T-helper 17 cell (primary cell): Measurements from ENCODE around the gene RASAL3. TPM values are rescaled to one million over a fixed set of nuclear protein-coding genes. Genes with fewer than 3 reads are reported as not detected.

Source experiments
- ATAC-seq: fragments of 150-1000 bp; cut with Tn5 transposase; 2 replicates; pipeline ENCODE4 v1.10.0; 2021; ENCODE audit warnings: mild to moderate bottlenecking, moderate library complexity
- DNase-seq, 3 donors: peaks; one replicate each; pipeline versions ENCODE4 v3.0.0 to v3.0.0-alpha.2; 2020 to 2021
- H3K9me3 ChIP-seq: one replicate; pipeline ENCODE4 v1.7.0; 2013; ENCODE audit warnings: low read length, mild to moderate bottlenecking; ENCODE audit not compliant: control insufficient read depth, poor library complexity, severe bottlenecking
- H3K27ac Mint-ChIP-seq: one replicate; pipeline ENCODE4 v1.8.0; 2022; ENCODE audit warnings: mild to moderate bottlenecking, moderate library complexity, mixed read lengths
- H3K27me3 Mint-ChIP-seq: one replicate; pipeline ENCODE4 v1.8.0; 2022; ENCODE audit warnings: mixed read lengths
- H3K36me3 Mint-ChIP-seq: one replicate; pipeline ENCODE4 v1.8.0; 2022; ENCODE audit warnings: low read depth, mixed read lengths
- H3K4me1 Mint-ChIP-seq: one replicate; pipeline ENCODE4 v1.8.0; 2022; ENCODE audit warnings: mild to moderate bottlenecking, mixed read lengths
- H3K4me3 Mint-ChIP-seq: one replicate; pipeline ENCODE4 v1.8.0; 2022; ENCODE audit warnings: mild to moderate bottlenecking, moderate library complexity, mixed read lengths
- total RNA-seq, 4 donors: library from RNA in 2 of 4; stranded (reverse) in 2 of 4; gene quantifications; one replicate each; pipeline ENCODE4 v1.2.3 and lab custom pipeline; 2022 to 2026

RASAL3 gene
- total RNA-seq, 2 donors from 2014 or later, result 103 to 121 TPM

- Mint-ChIP-seq H3K36me3 (peaks cover 4% of the 10 kb centered on the region), H3K4me3 (peak within 1 kb of the TSS; percentile 86), H3K4me1 (peaks cover 18% of the 10 kb centered on the region), H3K27ac (peak within 1 kb of the TSS; percentile 32), H3K27me3 (no peaks in the 10 kb centered on the region)
- ATAC-seq (peak; percentile 88), DNase-seq (peak; percentile 76 to 81 (median 79))
- no peaks in the 10 kb centered on the region for H3K9me3 ChIP-seq
These were observed 14.5 kb downstream of the RASAL3 start, which contains the start of gene WIZ for GRCh38 chr19:15449620-15450527. Gene WIZ (minus strand): TSS chr19:15449956. CDS start chr19:15448307, 1,649 bp downstream.

DNA sequence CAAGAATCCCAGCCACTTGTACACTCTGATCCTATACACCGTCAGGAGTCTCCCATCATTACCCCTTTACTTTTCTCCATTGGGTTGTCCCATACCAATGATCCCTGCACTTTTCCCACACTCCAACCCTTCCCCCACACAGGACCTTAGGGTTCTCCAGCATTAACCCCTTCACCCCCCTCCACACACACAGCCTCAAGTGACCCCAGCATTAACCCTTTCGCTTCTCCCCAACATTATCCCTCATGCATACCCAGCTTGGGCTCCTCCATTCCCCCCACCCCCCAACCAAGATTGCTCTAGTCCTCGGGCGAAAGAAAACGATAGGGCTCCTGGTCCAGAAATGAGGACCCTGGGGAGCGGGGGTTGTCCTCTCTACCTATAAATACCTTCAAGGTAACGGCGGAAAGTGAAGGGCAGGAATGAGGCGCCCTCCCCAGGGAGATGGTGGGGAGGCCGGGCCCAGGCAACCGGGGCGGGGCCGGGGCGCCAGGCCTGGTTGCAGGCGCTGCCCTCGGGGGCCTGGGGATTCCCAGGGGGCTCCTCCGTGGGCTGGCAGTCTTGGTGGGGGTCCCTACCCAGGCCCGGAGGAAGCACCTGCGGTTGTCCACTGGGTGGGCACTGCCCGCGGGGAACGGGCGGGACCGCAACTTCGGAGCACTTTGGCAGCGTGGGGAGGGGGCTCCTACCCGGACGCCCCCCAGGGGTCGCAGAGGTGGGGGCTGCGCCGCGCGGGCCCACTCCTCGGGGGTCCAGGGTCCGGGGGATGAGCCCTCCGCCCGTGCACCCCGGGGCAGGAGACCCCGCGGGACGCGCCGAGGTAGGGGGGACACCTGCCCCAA lies 15.3 kb downstream of the RASAL3 start:
- Mint-ChIP-seq H3K27ac (peak overlapping the region; percentile 32), H3K4me3 (peak overlapping the region; percentile 86), H3K4me1 (peaks cover 16% of the 10 kb centered on the region), H3K36me3 (peaks cover 3% of the 10 kb centered on the region), H3K27me3 (no peaks in the 10 kb centered on the region)
- DNase-seq, result no peak
- no peak for ATAC-seq
- no peaks in the 10 kb centered on the region for H3K9me3 ChIP-seq

GRCh38 chr19:15448044-15448777 lies 16.1 kb downstream of the RASAL3 start:
- no peaks in the 10 kb centered on the region for H3K9me3 ChIP-seq
- Mint-ChIP-seq H3K4me3 (peak overlapping the region; percentile 86), H3K27me3 (no peaks in the 10 kb centered on the region), H3K4me1 (peaks cover 14% of the 10 kb centered on the region), H3K27ac (peak overlapping the region; percentile 32), H3K36me3 (no peaks in the 10 kb centered on the region)
- ATAC-seq (no peak), DNase-seq (no peak)

DNA sequence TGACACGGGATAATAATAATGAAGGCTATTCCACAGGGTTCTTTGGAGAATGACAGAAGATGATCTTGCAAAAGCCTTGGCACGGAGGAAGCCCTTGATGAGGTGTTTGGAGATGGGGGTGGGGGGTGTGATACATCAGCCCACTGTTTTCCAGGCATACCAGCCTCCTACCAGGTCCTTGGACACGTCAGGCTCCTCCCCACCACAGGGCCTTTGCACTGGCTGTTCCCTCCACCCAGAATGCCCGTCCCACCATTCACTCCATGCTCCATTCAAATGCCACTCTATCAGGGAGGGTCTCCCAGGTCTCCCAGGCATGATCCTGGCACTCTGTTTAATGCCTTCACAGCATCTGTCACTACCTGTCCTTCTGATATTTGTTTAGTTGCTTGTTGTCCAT lies 17.3 kb downstream of the RASAL3 start:
- peaks cover 14% of the 10 kb centered on the region for H3K4me1 Mint-ChIP-seq
- peak overlapping the region; percentile 49 for H3K4me3 Mint-ChIP-seq
- no peak for ATAC-seq
- H3K27me3 Mint-ChIP-seq, result no peaks in the 10 kb centered on the region
- H3K9me3 ChIP-seq, result no peaks in the 10 kb centered on the region
- no peak for DNase-seq
- no peak overlapping the region for H3K27ac Mint-ChIP-seq
- H3K36me3 Mint-ChIP-seq, result no peaks in the 10 kb centered on the region

GRCh38 chr19:15445807-15446376 lies 18.5 kb downstream of the RASAL3 start:
- H3K9me3 ChIP-seq, result no peaks in the 10 kb centered on the region
- no peaks in the 10 kb centered on the region for H3K36me3 Mint-ChIP-seq
- peaks cover 14% of the 10 kb centered on the region for H3K4me1 Mint-ChIP-seq
- DNase-seq (no peak), ATAC-seq (no peak)
- H3K27me3 Mint-ChIP-seq, result no peaks in the 10 kb centered on the region
- no peak overlapping the region for H3K4me3 Mint-ChIP-seq
- H3K27ac Mint-ChIP-seq, result no peak overlapping the region

GRCh38 chr19:15445227-15445605 lies 19.1 kb downstream of the RASAL3 start:
- H3K27ac Mint-ChIP-seq, result no peak overlapping the region
- no peaks in the 10 kb centered on the region for H3K36me3 Mint-ChIP-seq
- no peak for ATAC-seq
- H3K9me3 ChIP-seq, result no peaks in the 10 kb centered on the region
- DNase-seq, result no peak
- H3K27me3 Mint-ChIP-seq, result no peaks in the 10 kb centered on the region
- H3K4me3 Mint-ChIP-seq, result no peak overlapping the region
- H3K4me1 Mint-ChIP-seq, result peaks cover 11% of the 10 kb centered on the region

DNA sequence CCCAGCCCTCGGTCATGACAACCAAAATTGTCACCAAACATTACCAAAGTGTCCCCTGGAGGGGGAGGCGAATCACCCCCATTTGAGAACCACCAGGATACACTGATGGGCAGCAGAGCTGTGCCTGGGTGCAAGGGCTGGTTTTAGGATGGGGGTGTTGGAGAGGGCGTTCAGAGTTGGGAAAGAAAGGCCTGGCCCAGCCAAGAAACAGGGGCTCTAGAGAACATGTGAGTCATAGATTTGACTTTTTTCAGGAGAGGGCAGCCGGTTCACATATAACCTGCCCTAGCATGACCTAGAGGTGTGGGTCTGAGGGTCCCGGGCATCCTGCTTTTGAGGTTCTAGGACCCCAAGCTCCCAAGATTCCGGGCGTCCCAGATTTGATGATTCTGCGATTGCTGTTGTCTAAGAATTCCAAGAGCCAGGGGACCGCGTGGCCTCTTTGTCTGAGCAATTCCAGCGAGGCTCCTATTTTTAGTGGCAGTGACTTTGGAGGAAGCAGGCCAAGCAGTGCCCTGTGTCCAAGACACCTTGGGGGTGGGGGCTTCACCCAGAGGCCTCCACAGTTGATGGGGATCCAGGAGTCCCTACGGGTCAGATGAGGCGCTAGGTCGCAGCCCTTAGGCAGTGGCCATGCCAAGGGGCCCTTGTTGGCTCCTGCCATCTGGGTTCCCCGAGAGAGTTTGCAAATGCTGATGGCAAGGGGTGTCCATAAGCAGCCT lies 19.7 kb downstream of the RASAL3 start:
- Mint-ChIP-seq H3K4me3 (no peak overlapping the region), H3K27ac (no peak overlapping the region)

DNA sequence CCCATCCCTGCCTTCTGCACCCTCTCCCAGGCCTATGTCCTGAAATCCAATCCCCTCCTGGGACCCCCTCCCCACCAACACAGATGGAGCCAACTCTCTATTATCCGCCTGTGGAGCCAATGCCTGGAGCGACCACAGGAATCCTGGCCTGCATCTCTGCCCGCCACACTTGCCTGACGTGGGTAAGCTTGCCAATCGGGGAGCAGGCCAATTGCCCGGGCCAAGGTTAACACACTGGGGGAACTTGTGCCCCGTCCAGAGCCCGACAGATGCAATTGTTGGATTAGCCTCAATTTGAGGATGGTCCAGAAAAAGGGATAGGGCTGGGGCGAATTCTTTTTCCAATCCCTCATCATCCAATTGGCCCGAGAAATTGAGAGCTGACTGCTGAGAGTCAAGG lies 20.5 kb downstream of the RASAL3 start:
- H3K9me3 ChIP-seq, result no peaks in the 10 kb centered on the region
- DNase-seq (no peak), ATAC-seq (no peak)
- no peaks in the 10 kb centered on the region for H3K36me3 Mint-ChIP-seq
- H3K27me3 Mint-ChIP-seq, result no peaks in the 10 kb centered on the region
- H3K4me1 Mint-ChIP-seq, result peaks cover 9% of the 10 kb centered on the region
- H3K27ac Mint-ChIP-seq, result no peak overlapping the region
- no peak overlapping the region for H3K4me3 Mint-ChIP-seq

More for the DNA sequence above, 19.7 kb downstream of the RASAL3 start:
- no peak for ATAC-seq
- no peaks in the 10 kb centered on the region for H3K9me3 ChIP-seq
- H3K27me3 Mint-ChIP-seq, result no peaks in the 10 kb centered on the region
- no peaks in the 10 kb centered on the region for H3K36me3 Mint-ChIP-seq
- DNase-seq, result no peak
- H3K4me1 Mint-ChIP-seq, result peaks cover 11% of the 10 kb centered on the region

GRCh38 chr19:15443325-15443724 lies 21.0 kb downstream of the RASAL3 start:
- Mint-ChIP-seq H3K4me1 (peaks cover 4% of the 10 kb centered on the region), H3K4me3 (no peak overlapping the region), H3K36me3 (no peaks in the 10 kb centered on the region), H3K27ac (no peak overlapping the region), H3K27me3 (no peaks in the 10 kb centered on the region)
- ATAC-seq, result no peak
- H3K9me3 ChIP-seq, result no peaks in the 10 kb centered on the region
- DNase-seq, result no peak

DNA sequence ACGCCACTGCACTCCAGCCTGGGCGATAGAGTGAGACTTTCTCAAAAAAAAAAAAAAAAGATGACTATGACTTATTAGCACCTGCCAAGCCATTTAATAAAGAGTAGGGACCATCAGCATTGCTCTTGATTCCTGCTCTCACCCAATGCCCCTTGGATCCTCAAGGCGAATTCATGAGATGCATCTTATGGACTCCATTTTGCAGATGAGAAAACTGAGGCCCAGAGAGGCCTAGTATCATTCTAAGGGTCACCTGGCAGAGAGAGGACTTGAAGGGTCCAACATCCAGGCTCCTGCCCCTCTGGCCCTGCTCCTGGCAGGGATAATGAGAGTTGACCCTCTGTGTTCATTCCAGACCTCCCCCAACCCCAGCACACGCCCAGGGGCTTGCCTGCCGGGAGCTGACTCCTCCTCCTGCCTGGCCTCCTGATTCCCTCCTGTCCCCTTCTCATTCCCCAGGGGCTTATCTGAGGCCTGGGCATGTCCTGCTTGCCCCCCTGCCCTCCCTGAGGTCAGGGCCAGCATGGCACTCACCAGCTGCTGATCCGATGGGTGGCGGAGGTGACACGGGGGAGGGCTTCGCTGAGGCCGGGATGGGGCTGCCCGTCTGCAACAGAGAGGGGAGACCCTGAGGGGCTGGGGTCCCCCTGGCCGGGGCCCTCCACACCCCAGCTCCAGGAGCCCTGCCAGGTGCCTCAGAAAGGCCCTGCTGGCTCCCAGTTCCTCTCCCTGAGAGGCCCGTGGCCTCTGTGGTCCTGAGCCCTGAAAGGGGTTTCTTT lies 22.0 kb downstream of the RASAL3 start:
- H3K9me3 ChIP-seq, result no peaks in the 10 kb centered on the region
- ATAC-seq (no peak), DNase-seq (no peak)
- Mint-ChIP-seq H3K27ac (no peak overlapping the region), H3K4me1 (peaks cover 4% of the 10 kb centered on the region), H3K4me3 (no peak overlapping the region), H3K36me3 (no peaks in the 10 kb centered on the region), H3K27me3 (no peaks in the 10 kb centered on the region)

GRCh38 chr19:15441317-15441716 lies 23.0 kb downstream of the RASAL3 start:
- H3K4me1 Mint-ChIP-seq, result no peaks in the 10 kb centered on the region
- no peaks in the 10 kb centered on the region for H3K27me3 Mint-ChIP-seq
- no peak overlapping the region for H3K27ac Mint-ChIP-seq
- H3K9me3 ChIP-seq, result no peaks in the 10 kb centered on the region
- no peak for DNase-seq
- H3K36me3 Mint-ChIP-seq, result no peaks in the 10 kb centered on the region
- no peak overlapping the region for H3K4me3 Mint-ChIP-seq
- no peak for ATAC-seq
